B cell (primary cell): ENCODE results near the gene MGARP. TPM values are rescaled to one million over a fixed set of nuclear protein-coding genes. Genes with fewer than 3 reads are reported as not detected.

ENCODE experiments used
- ATAC-seq: fragments of 200-7000 bp; cut with Tn5 transposase; one replicate; pipeline ENCODE4 v1.10.0; 2021; ENCODE audit warnings: low read depth, mild to moderate bottlenecking, moderate number of reproducible peaks, moderate library complexity
- CTCF ChIA-PET: fragments of 350-600 bp; sonication (Branson Sonifier 250); formaldehyde crosslinking; loops from one replicate; lab custom pipeline; 2021; ENCODE audit warnings: antibody characterized with exemption, inconsistent platforms; lab: Charles Lee
- POLR2A ChIA-PET: fragments of 350-600 bp; sonication (Branson Sonifier 250); formaldehyde crosslinking; loops from one replicate; lab custom pipeline; 2021; ENCODE audit warnings: antibody characterized with exemption; lab: Charles Lee
- DNase-seq: peaks from one replicate; pipeline ENCODE4 v3.0.0; 2013
- H2AFZ ChIP-seq: 2 replicates; pipeline ENCODE4 v1.6.1; 2012; ENCODE audit warnings: mild to moderate bottlenecking, low read depth, low read length; ENCODE audit not compliant: insufficient read depth, poor library complexity, severe bottlenecking
- H3K27ac ChIP-seq, 2 donors: 1 replicate in 1 of 2; 2 replicates in 1 of 2; pipeline ENCODE4 v1.5.1; 2012 to 2013; ENCODE audit warnings: low read length in 2 of 2, mild to moderate bottlenecking in 2 of 2, moderate library complexity in 1 of 2
- H3K27me3 ChIP-seq, 4 experiments: fragments of 200-600 bp in 1 of 4; sonication (generic) in 1 of 4; replicated peaks in 1 of 4; 1 replicate in 2 of 4; 2 replicates in 2 of 4; pipeline versions ENCODE4 v1.6.1 to v1.7.0; 2013 to 2016; ENCODE audit warnings: low read length in 3 of 4, mild to moderate bottlenecking in 2 of 4, mixed read lengths in 1 of 4, moderate library complexity in 1 of 4; ENCODE audit not compliant: insufficient read depth in 4 of 4, control insufficient read depth in 3 of 4; ENCODE audit errors: control extremely low read depth in 1 of 4
- H3K36me3 ChIP-seq, 2 experiments: replicated peaks in 1 of 2; 1 replicate in 1 of 2; 2 replicates in 1 of 2; pipeline versions ENCODE4 v1.6.1 to v1.7.1; 2013; ENCODE audit warnings: low read length in 1 of 2; ENCODE audit not compliant: insufficient read depth in 2 of 2, control insufficient read depth in 1 of 2; ENCODE audit errors: control extremely low read depth in 1 of 2, extremely low read depth in 1 of 2
- H3K4me1 ChIP-seq, 2 donors: fragments of 200-600 bp in 1 of 2; sonication (generic) in 1 of 2; 1 replicate in 1 of 2; 2 replicates in 1 of 2; pipeline versions ENCODE4 v1.5.1 to v1.6.1; 2013 to 2017; ENCODE audit warnings: low read length in 2 of 2; ENCODE audit not compliant: control insufficient read depth in 2 of 2, insufficient read depth in 2 of 2
- H3K4me2 ChIP-seq: replicated peaks from 2 replicates; pipeline ENCODE3; 2012; ENCODE audit warnings: mild to moderate bottlenecking, low read depth, low read length; ENCODE audit not compliant: poor library complexity, severe bottlenecking
- H3K4me3 ChIP-seq, 5 experiments: fragments of 200-600 bp in 1 of 5; sonication (generic) in 1 of 5; 1 replicate in 3 of 5; 2 replicates in 2 of 5; pipeline versions ENCODE4 v1.5.1 to v1.7.0; 2011 to 2016; ENCODE audit warnings: low read length in 4 of 5, mild to moderate bottlenecking in 4 of 5, low read depth in 2 of 5, control low read depth in 1 of 5, moderate library complexity in 1 of 5; ENCODE audit not compliant: insufficient read depth in 1 of 5; ENCODE audit errors: control extremely low read depth in 1 of 5, extremely low read depth in 1 of 5
- H3K79me2 ChIP-seq: fragments of 200-600 bp; sonication (generic); one replicate; pipeline ENCODE4 v1.6.0; 2016; ENCODE audit warnings: low read length; ENCODE audit not compliant: control insufficient read depth, insufficient read depth
- H3K9ac ChIP-seq: fragments of 200-600 bp; sonication (generic); 2 replicates; pipeline ENCODE4 v1.6.1; 2017; ENCODE audit warnings: mild to moderate bottlenecking, low read length, moderate library complexity
- H3K9me3 ChIP-seq, 3 donors: one replicate each; pipeline versions ENCODE4 v1.6.1 to v1.7.1; 2013; ENCODE audit warnings: low read length in 2 of 3; ENCODE audit not compliant: control insufficient read depth in 2 of 3, insufficient read depth in 1 of 3; ENCODE audit errors: control extremely low read depth in 1 of 3
- H4K20me1 ChIP-seq: 2 replicates; pipeline ENCODE4 v1.6.0; 2012; ENCODE audit warnings: mild to moderate bottlenecking, low read length; ENCODE audit not compliant: insufficient read depth, control insufficient read depth, poor library complexity, severe bottlenecking
- H3K27ac Mint-ChIP-seq: one replicate; pipeline ENCODE4 v1.8.0; 2021; ENCODE audit warnings: mixed read lengths
- H3K27me3 Mint-ChIP-seq: one replicate; pipeline ENCODE4 v1.8.0; 2021; ENCODE audit warnings: mixed read lengths
- H3K4me1 Mint-ChIP-seq: one replicate; pipeline ENCODE4 v1.8.0; 2021; ENCODE audit warnings: mixed read lengths
- H3K4me3 Mint-ChIP-seq: one replicate; pipeline ENCODE4 v1.8.0; 2021; ENCODE audit warnings: mixed read lengths
- H3K9me3 Mint-ChIP-seq: one replicate; pipeline ENCODE4 v1.8.0; 2022; ENCODE audit warnings: mixed read lengths; ENCODE audit not compliant: insufficient read depth
- CTCF ChIP-seq: fragments of 200-600 bp; IDR thresholded peaks from one replicate; pipeline ENCODE4 v1.8.0; 2022; ENCODE audit warnings: antibody characterized with exemption, mild to moderate bottlenecking
- EZH2 ChIP-seq: IDR thresholded peaks from 2 replicates; pipeline ENCODE4 v1.6.1; 2012; ENCODE audit warnings: borderline replicate concordance, low read depth, mild to moderate bottlenecking, moderate library complexity, low read length; ENCODE audit not compliant: insufficient read depth, poor library complexity, severe bottlenecking
- WGBS: methylation state at CpG from one replicate; pipeline ENCODE4 v1.1.5; 2013; ENCODE audit warnings: missing lambda C conversion rate; ENCODE audit not compliant: insufficient coverage; 5-methylcytosine and 5-hydroxymethylcytosine counted together
- intact Hi-C: fragments of 100-400 bp; cut with micrococcal nuclease; formaldehyde crosslinking; loops from one replicate; pipeline ENCODE4 v1.10.0; 2022
- polyA plus RNA-seq: library from polyadenylated mRNA; depleted of rRNA; stranded (reverse); fragments of >200 nt; gene quantifications from 2 replicates; pipeline ENCODE4 v1.2.3, GENCODE V29; 2012
- total RNA-seq, 2 donors: library from RNA; stranded (reverse); fragments of 120-200 nt in 1 of 2; gene quantifications; 1 replicate in 1 of 2; 2 replicates in 1 of 2; pipeline versions ENCODE4 v1.2.3 to v1.2.4, GENCODE V29; 2013 to 2022

The MGARP gene
- total and polyA plus RNA-seq, 2 donors (not counting 1 experiment from before 2014, with no cell fraction given), result 0.28 TPM; not detected in 1

- Histone ChIP-seq H2AFZ (peak within 1 kb of the TSS; percentile 86), H4K20me1 (peaks cover 8% of the 10 kb centered on the region), H3K36me3 (peaks cover 0 to 6% of the 10 kb centered on the region in 2 experiments), H3K9me3 (no peaks in the 10 kb centered on the region), H3K4me1 (peaks cover 22 to 23% of the 10 kb centered on the region in 2 donors), H3K27ac (peak within 1 kb of the TSS; percentile 91 to 96), H3K27me3 (no peaks in the 10 kb centered on the region), H3K79me2 (peaks cover 79% of the 10 kb centered on the region), H3K4me2 (peak within 1 kb of the TSS; percentile 73), H3K9ac (peak within 1 kb of the TSS; percentile 91), H3K4me3 (peak within 1 kb of the TSS; percentile 75 to 98 (median 94))
- ChIA-PET CTCF (interaction anchor here (0.6 to 4.1 kb wide), 23 partner anchors 9 to 271 kb away, joined by 3 to 24 read pairs (median 4); partner anchors contain the start of genes ELF2 and MGARP), POLR2A (interaction anchor here (0.5 to 3.0 kb wide), 6 partner anchors 9 to 254 kb away, joined by 3 to 28 read pairs (median 8); partner anchors contain the start of genes ELF2 and SETD7)
- WGBS, result under 1% methylated on average over 59 of the region's 61 CpGs
- Mint-ChIP-seq H3K9me3 (no peaks in the 10 kb centered on the region), H3K4me1 (peaks cover 45% of the 10 kb centered on the region), H3K4me3 (peak within 1 kb of the TSS; percentile 99), H3K27ac (peak within 1 kb of the TSS; percentile 99), H3K27me3 (no peaks in the 10 kb centered on the region)
- TF ChIP-seq CTCF, result no peak
- no peak for TF ChIP-seq EZH2
- intact Hi-C loops, result loop anchor here (1.0 to 5.0 kb wide), 9 partner anchors 11 to 852 kb away; partner anchors contain the start of genes ELF2, NOCT and SETD7
- DNase-seq (peak; percentile 98), ATAC-seq (peak; percentile 89)
Observed at GRCh38 chr4:139301113-139301820, 21.2 kb upstream of the MGARP start, which contains the start of gene NAA15. NAA15 (plus strand) TSS chr4:139301505; CDS start chr4:139301778, 273 bp downstream.
